GM12873 (cell line): ENCODE data around the gene UBE2M.

Experiments
- CTCF ChIP-seq: IDR thresholded peaks from 2 replicates; pipeline ENCODE4 v1.5.1; 2012; ENCODE audit warnings: low read depth, mild to moderate bottlenecking, moderate library complexity, low read length, control low read depth; ENCODE audit not compliant: insufficient read depth; ENCODE audit errors: missing control alignments

Gene UBE2M

GRCh38 chr19:58559275-58560006 is 1.0 kb upstream of the UBE2M start:
- no peak for TF ChIP-seq CTCF

GRCh38 chr19:58558623-58559274 is 338 bp upstream of the UBE2M start:
- no peak for TF ChIP-seq CTCF

GRCh38 chr19:58557221-58558065 is 968 bp downstream of the UBE2M start:
- no peak for TF ChIP-seq CTCF

GRCh38 chr19:58556622-58557220 is 1.7 kb downstream of the UBE2M start:
- no peak for TF ChIP-seq CTCF

- no peak for TF ChIP-seq CTCF
Observed at GRCh38 chr19:58555920-58556621, 2.3 kb downstream of the UBE2M start.

- no peak for TF ChIP-seq CTCF
Observed at GRCh38 chr19:58555369-58555885, 3.0 kb downstream of the UBE2M start.
